OCI-LY7 (cell line): Measurements from ENCODE around the gene ST6GALNAC1. TPM values are rescaled to one million over a fixed set of nuclear protein-coding genes. Genes with fewer than 3 reads are reported as not detected.

Source experiments
- BruUV-seq: library from RNA; stranded (reverse); fragments of 400-500 nt; replicated peaks from 2 replicates; lab custom pipeline; 2021; lab: Mats Ljungman, UMichigan
- CTCF ChIA-PET: fragments of 300-600 bp; sonication (Branson Sonifier 250); formaldehyde crosslinking; loops from one replicate; lab custom pipeline; 2022; ENCODE audit warnings: antibody characterized with exemption; ENCODE audit not compliant: unreplicated experiment; lab: Charles Lee
- POLR2A ChIA-PET: fragments of 300-600 bp; sonication (Branson Sonifier 250); formaldehyde crosslinking; loops from one replicate; lab custom pipeline; 2022; ENCODE audit warnings: antibody characterized with exemption; lab: Charles Lee
- DNase-seq: peaks from one replicate; pipeline ENCODE4 v3.0.0-alpha.2; 2015; ENCODE audit warnings: low spot score
- H2AFZ ChIP-seq: fragments of 200-600 bp; sonication (generic), shearing (Covaris generic); 2 replicates; pipeline ENCODE4 v1.6.1; 2014; ENCODE audit warnings: mild to moderate bottlenecking, antibody characterized with exemption, low read length, moderate library complexity
- H3K27ac ChIP-seq: fragments of 200-600 bp; sonication (generic); 2 replicates; pipeline ENCODE4 v1.5.1; 2014; ENCODE audit warnings: mixed run types, low read depth, mild to moderate bottlenecking, moderate library complexity, low read length, inconsistent platforms; ENCODE audit not compliant: poor library complexity, severe bottlenecking
- H3K36me3 ChIP-seq: fragments of 200-600 bp; sonication (generic); 2 replicates; pipeline ENCODE4 v1.6.1; 2014; ENCODE audit warnings: mild to moderate bottlenecking, antibody characterized with exemption, low read length, moderate library complexity, mixed read lengths; ENCODE audit not compliant: insufficient read depth
- H3K4me1 ChIP-seq: fragments of 200-600 bp; sonication (generic); 2 replicates; pipeline ENCODE4 v1.5.1; 2014; ENCODE audit warnings: mild to moderate bottlenecking, low read length; ENCODE audit not compliant: insufficient read depth, poor library complexity, severe bottlenecking
- H3K4me2 ChIP-seq: fragments of 200-600 bp; sonication (generic); 2 replicates; pipeline ENCODE4 v1.6.1; 2014; ENCODE audit warnings: mild to moderate bottlenecking, low read length
- H3K4me3 ChIP-seq: fragments of 200-600 bp; sonication (generic); 2 replicates; pipeline ENCODE4 v1.5.1; 2014; ENCODE audit warnings: mild to moderate bottlenecking, low read depth, low read length; ENCODE audit not compliant: poor library complexity, severe bottlenecking
- H3K79me2 ChIP-seq: fragments of 200-600 bp; sonication (generic); 2 replicates; pipeline ENCODE4 v1.6.1; 2016; ENCODE audit warnings: low read depth, mild to moderate bottlenecking, low read length, moderate library complexity, mixed read lengths; ENCODE audit not compliant: insufficient read depth
- H3K9me2 ChIP-seq: fragments of 200-600 bp; sonication (generic); 2 replicates; pipeline ENCODE4 v1.6.1; 2016; ENCODE audit warnings: mild to moderate bottlenecking, low read length, mixed read lengths; ENCODE audit not compliant: insufficient read depth
- H3K9me3 ChIP-seq: fragments of 200-600 bp; sonication (generic); 2 replicates; pipeline ENCODE4 v1.6.1; 2014; ENCODE audit warnings: mild to moderate bottlenecking, mixed run types, low read length, mixed read lengths
- H4K20me1 ChIP-seq: fragments of 200-600 bp; sonication (generic); 2 replicates; pipeline ENCODE4 v1.6.1; 2014; ENCODE audit warnings: mild to moderate bottlenecking, antibody characterized with exemption, low read length, moderate library complexity, mixed read lengths; ENCODE audit not compliant: insufficient read depth
- EZH2phosphoT487 ChIP-seq: fragments of 200-600 bp; sonication (generic); IDR thresholded peaks from 2 replicates; pipeline ENCODE4 v1.6.1; 2018; ENCODE audit warnings: low read depth, borderline replicate concordance, mild to moderate bottlenecking, mixed run types, antibody characterized with exemption, low read length, moderate library complexity, mixed read lengths
- intact Hi-C: fragments of 100-400 bp; cut with micrococcal nuclease; formaldehyde crosslinking; loops from one replicate; pipeline ENCODE4 v1.10.0; 2022; ENCODE audit not compliant: unreplicated experiment
- total RNA-seq, 2 experiments: library from RNA; depleted of rRNA in 1 of 2; stranded (reverse); fragments of >200 nt in 1 of 2; shearing (Covaris generic) in 1 of 2; gene quantifications; 2 replicates each; pipeline ENCODE4 v1.2.3, GENCODE V29; 2014 to 2022
- TF ChIP-seq, protein P1 (sequence below): fragments of 200-600 bp; sonication (generic); conservative IDR thresholded peaks from 2 replicates; pipeline ENCODE4 v1.5.1; 2014; ENCODE audit warnings: mild to moderate bottlenecking, antibody characterized with exemption, low read length, moderate library complexity, mixed read lengths

The ST6GALNAC1 gene
- total RNA-seq, 2 experiments from 2014 or later: not detected

GRCh38 chr17:76642994-76643393 lies 563 bp downstream of the ST6GALNAC1 start:
- Histone ChIP-seq H4K20me1 (no peaks in the 10 kb centered on the region), H3K4me3 (no peak overlapping the region), H3K79me2 (no peaks in the 10 kb centered on the region), H3K9me3 (peaks cover 8% of the 10 kb centered on the region; the same call in 1 of the 2 replicates), H2AFZ (no peak overlapping the region), H3K9me2 (no peaks in the 10 kb centered on the region), H3K27ac (no peak overlapping the region), H3K36me3 (no peaks in the 10 kb centered on the region), H3K4me1 (no peaks in the 10 kb centered on the region), H3K4me2 (no peak overlapping the region)
- no peak for TF ChIP-seq EZH2phosphoT487
- TF ChIP-seq, protein P1, sequence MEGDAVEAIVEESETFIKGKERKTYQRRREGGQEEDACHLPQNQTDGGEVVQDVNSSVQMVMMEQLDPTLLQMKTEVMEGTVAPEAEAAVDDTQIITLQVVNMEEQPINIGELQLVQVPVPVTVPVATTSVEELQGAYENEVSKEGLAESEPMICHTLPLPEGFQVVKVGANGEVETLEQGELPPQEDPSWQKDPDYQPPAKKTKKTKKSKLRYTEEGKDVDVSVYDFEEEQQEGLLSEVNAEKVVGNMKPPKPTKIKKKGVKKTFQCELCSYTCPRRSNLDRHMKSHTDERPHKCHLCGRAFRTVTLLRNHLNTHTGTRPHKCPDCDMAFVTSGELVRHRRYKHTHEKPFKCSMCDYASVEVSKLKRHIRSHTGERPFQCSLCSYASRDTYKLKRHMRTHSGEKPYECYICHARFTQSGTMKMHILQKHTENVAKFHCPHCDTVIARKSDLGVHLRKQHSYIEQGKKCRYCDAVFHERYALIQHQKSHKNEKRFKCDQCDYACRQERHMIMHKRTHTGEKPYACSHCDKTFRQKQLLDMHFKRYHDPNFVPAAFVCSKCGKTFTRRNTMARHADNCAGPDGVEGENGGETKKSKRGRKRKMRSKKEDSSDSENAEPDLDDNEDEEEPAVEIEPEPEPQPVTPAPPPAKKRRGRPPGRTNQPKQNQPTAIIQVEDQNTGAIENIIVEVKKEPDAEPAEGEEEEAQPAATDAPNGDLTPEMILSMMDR: no peak
- intact Hi-C loops: no loop called here
- BruUV-seq: no TSS peak
- DNase-seq: no peak
- ChIA-PET CTCF (no interaction called here), POLR2A (no interaction called here)

- no peaks in the 10 kb centered on the region for H3K4me1 ChIP-seq
- intact Hi-C loops: no loop called here
- CTCF ChIA-PET: no interaction called here
- H2AFZ ChIP-seq: no peak overlapping the region
- POLR2A ChIA-PET: interaction anchor here (0.6 to 1.0 kb wide), 2 partner anchors 74 to 486 kb away, joined by 3 read pairs; no protein-coding TSS in a partner anchor
- DNase-seq: no peak
- H3K4me2 ChIP-seq: no peak overlapping the region
- H4K20me1 ChIP-seq: no peaks in the 10 kb centered on the region
- H3K27ac ChIP-seq: no peak overlapping the region
- no peaks in the 10 kb centered on the region for H3K79me2 ChIP-seq
- H3K9me2 ChIP-seq: no peaks in the 10 kb centered on the region
- no peaks in the 10 kb centered on the region for H3K36me3 ChIP-seq
- H3K9me3 ChIP-seq: peaks cover 8% of the 10 kb centered on the region; the same call in 1 of the 2 replicates
- no TSS peak for BruUV-seq
- H3K4me3 ChIP-seq: no peak overlapping the region
- no peak for TF ChIP-seq EZH2phosphoT487
- TF ChIP-seq, protein P1: no peak
Observed at GRCh38 chr17:76642032-76642561, 1.5 kb downstream of the ST6GALNAC1 start.

GRCh38 chr17:76641501-76641900 lies 2.1 kb downstream of the ST6GALNAC1 start:
- peaks cover 4% of the 10 kb centered on the region; the same call in 1 of the 2 replicates for H3K9me3 ChIP-seq
- H3K36me3 ChIP-seq: no peaks in the 10 kb centered on the region
- H3K4me3 ChIP-seq: no peak overlapping the region
- no peak overlapping the region for H3K27ac ChIP-seq
- BruUV-seq: no TSS peak
- no peak for TF ChIP-seq EZH2phosphoT487
- TF ChIP-seq, protein P1: no peak
- H3K4me1 ChIP-seq: no peaks in the 10 kb centered on the region
- H3K79me2 ChIP-seq: no peaks in the 10 kb centered on the region
- POLR2A ChIA-PET: interaction anchor here (0.7 to 1.0 kb wide), 2 partner anchors 73 to 430 kb away, joined by 3 read pairs; no protein-coding TSS in a partner anchor
- H4K20me1 ChIP-seq: no peaks in the 10 kb centered on the region
- no peak overlapping the region for H3K4me2 ChIP-seq
- no peak overlapping the region for H2AFZ ChIP-seq
- intact Hi-C loops: no loop called here
- CTCF ChIA-PET: no interaction called here
- DNase-seq: no peak
- H3K9me2 ChIP-seq: no peaks in the 10 kb centered on the region
